Calu3 (cell line): ENCODE measurements around the gene MRPS12. TPM values are rescaled to one million over a fixed set of nuclear protein-coding genes. Genes with fewer than 3 reads are reported as not detected.
A peak's percentile ranks its signal among the peaks of the same experiment; 100 is the strongest.

Experiments used
- BruUV-seq: library from RNA; stranded (reverse); fragments of 400-500 nt; replicated peaks from 2 replicates; lab custom pipeline; 2021; lab: Mats Ljungman, UMichigan
- CTCF ChIA-PET: fragments of 300-600 bp; sonication (Branson Sonifier 250); formaldehyde crosslinking; loops from one replicate; lab custom pipeline; 2022; ENCODE audit warnings: antibody characterized with exemption; lab: Charles Lee
- DNase-seq: peaks from one replicate; pipeline ENCODE4 v3.0.0; 2022
- H3K27ac Mint-ChIP-seq: one replicate; pipeline ENCODE4 v1.8.0; 2022; ENCODE audit warnings: mixed read lengths; ENCODE audit not compliant: unreplicated experiment
- H3K27me3 Mint-ChIP-seq: one replicate; pipeline ENCODE4 v1.8.0; 2022; ENCODE audit warnings: mixed read lengths; ENCODE audit not compliant: unreplicated experiment
- H3K36me3 Mint-ChIP-seq: one replicate; pipeline ENCODE4 v1.8.0; 2022; ENCODE audit warnings: mild to moderate bottlenecking, moderate library complexity, mixed read lengths; ENCODE audit not compliant: insufficient read depth, unreplicated experiment
- H3K4me1 Mint-ChIP-seq: one replicate; pipeline ENCODE4 v1.8.0; 2022; ENCODE audit warnings: mild to moderate bottlenecking, low read depth, mixed read lengths; ENCODE audit not compliant: unreplicated experiment
- H3K4me3 Mint-ChIP-seq: one replicate; pipeline ENCODE4 v1.8.0; 2022; ENCODE audit warnings: mild to moderate bottlenecking, low read depth, moderate library complexity, mixed read lengths; ENCODE audit not compliant: unreplicated experiment
- H3K9me3 Mint-ChIP-seq: one replicate; pipeline ENCODE4 v1.8.0; 2022; ENCODE audit warnings: low read depth, mixed read lengths; ENCODE audit not compliant: unreplicated experiment
- intact Hi-C: fragments of 100-400 bp; cut with micrococcal nuclease; formaldehyde crosslinking; loops from one replicate; pipeline ENCODE4 v1.10.0; 2022; ENCODE audit not compliant: unreplicated experiment
- total RNA-seq: library from RNA; stranded (reverse); gene quantifications from 2 replicates; pipeline ENCODE4 v1.2.3, GENCODE V29; 2022
- TF ChIP-seq, protein P1 (sequence below): fragments of 200-600 bp; IDR thresholded peaks from one replicate; pipeline ENCODE4 v1.8.0; 2022; ENCODE audit warnings: antibody characterized with exemption; ENCODE audit not compliant: unreplicated experiment

Gene MRPS12
- total RNA-seq, 1 experiment from 2014 or later: 73.1 TPM

DNA sequence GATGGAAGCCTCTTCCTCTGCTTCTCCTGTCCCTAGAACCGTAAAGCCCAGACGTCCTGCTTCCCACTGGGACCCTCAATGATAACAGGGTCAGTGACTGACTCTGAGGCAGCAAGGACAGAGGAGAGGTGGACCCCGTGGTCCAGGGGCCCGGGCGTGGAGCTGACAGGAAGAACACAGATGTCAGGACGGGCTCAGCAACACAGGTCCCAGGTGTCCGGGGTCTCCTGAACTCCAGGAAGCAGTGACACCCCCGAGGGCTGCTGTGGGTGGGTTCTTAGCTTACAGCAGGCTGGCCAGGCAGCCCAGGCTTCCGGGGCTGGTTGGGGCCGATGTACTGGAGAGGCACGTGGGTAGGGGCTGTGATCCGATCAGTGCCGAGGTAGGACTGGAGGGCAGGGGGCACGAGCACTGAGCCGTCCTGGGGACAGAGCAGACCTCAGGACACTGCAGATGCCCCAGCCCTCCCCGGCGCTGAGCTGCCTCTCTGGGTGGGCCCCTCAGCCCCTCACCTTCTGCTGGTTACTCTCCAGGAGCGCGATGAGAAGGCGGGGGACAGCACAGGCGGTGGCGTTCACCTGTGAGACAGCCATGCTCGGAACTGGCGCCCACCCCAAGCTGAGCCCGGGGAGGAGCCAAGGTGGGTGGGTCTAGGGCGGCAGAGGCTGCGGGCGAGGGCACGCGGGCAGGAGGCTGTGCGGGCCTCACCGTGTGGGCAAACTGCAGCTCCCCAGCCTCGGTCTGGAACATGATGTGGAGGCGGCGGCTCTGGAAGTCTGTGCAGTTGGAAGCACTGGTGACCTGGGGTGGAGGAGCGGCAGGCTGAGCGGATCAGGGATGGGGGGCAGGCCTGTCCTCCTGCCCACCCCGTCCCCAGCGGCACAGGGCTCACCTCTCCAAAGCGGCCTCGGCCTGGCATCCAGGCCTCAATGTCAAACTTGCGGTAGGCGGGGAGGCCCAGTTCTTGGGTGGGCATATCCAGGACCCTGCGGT lies 15.1 kb upstream of the MRPS12 start:
- H3K36me3 Mint-ChIP-seq: peaks cover 6% of the 10 kb centered on the region
- no peak for DNase-seq
- H3K4me3 Mint-ChIP-seq: no peak overlapping the region
- no peaks in the 10 kb centered on the region for H3K9me3 Mint-ChIP-seq
- BruUV-seq: no TSS peak
- H3K4me1 Mint-ChIP-seq: no peaks in the 10 kb centered on the region
- TF ChIP-seq, protein P1, sequence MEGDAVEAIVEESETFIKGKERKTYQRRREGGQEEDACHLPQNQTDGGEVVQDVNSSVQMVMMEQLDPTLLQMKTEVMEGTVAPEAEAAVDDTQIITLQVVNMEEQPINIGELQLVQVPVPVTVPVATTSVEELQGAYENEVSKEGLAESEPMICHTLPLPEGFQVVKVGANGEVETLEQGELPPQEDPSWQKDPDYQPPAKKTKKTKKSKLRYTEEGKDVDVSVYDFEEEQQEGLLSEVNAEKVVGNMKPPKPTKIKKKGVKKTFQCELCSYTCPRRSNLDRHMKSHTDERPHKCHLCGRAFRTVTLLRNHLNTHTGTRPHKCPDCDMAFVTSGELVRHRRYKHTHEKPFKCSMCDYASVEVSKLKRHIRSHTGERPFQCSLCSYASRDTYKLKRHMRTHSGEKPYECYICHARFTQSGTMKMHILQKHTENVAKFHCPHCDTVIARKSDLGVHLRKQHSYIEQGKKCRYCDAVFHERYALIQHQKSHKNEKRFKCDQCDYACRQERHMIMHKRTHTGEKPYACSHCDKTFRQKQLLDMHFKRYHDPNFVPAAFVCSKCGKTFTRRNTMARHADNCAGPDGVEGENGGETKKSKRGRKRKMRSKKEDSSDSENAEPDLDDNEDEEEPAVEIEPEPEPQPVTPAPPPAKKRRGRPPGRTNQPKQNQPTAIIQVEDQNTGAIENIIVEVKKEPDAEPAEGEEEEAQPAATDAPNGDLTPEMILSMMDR: no peak
- no peaks in the 10 kb centered on the region for H3K27me3 Mint-ChIP-seq
- CTCF ChIA-PET: no interaction called here
- intact Hi-C loops: no loop called here
- H3K27ac Mint-ChIP-seq: peak overlapping the region; percentile 3

DNA sequence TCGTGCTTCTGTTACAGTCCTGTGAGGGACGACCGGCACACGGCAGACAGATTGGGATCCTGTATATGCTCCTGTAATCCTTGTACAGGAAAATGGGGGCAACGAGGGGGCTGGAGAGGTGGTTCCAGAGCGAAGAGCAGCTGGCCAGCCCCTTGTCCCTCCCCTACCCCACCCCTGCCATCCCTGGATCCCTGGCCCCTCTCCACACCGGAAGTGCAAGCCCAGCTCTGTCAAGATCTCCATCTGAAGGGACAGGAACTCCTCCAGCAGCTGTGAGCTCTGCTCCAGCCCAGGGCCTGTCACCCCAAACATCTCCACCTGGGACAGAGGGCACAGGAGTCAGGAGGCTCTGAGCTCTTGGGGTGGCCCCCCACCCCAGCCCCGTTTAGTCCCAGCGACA lies 13.2 kb upstream of the MRPS12 start:
- intact Hi-C loops: no loop called here
- BruUV-seq: no TSS peak
- H3K27ac Mint-ChIP-seq: no peak overlapping the region
- DNase-seq: no peak
- CTCF ChIA-PET: interaction anchor here (0.9 kb wide), 1 partner anchor 13 kb away, joined by 3 read pairs; the partner anchor contains the start of genes MRPS12 and SARS2
- H3K4me1 Mint-ChIP-seq: no peaks in the 10 kb centered on the region
- H3K27me3 Mint-ChIP-seq: no peaks in the 10 kb centered on the region
- peaks cover 12% of the 10 kb centered on the region for H3K36me3 Mint-ChIP-seq
- H3K4me3 Mint-ChIP-seq: no peak overlapping the region
- TF ChIP-seq, protein P1: no peak
- no peaks in the 10 kb centered on the region for H3K9me3 Mint-ChIP-seq

DNA sequence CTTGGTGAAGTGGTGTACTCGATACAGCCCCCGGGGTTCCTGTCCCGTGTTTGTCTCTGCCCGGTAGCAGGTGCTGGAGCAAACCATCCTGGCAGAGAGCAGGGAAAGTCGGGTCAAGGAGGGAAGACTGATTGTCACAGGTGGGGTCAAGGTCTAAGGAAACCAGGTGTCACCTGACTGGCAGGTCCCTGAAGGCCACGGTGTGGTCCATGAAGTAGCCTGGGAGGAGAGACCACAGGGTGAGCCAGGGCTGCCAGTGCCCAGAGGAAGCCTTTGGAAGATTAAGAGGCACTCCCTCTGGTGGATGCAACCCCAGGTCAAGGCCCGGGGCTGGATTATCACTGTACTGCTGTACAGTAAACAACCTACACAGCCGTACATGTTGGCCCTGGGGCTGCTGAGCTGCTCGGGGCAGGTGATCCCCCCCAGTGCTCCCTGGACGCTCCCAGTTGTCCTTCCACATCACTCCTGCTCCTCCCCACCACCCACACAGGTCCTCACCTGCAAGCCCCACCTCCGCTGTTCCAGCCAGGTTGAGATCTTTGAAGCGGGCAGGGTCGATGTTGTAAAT lies 12.7 kb upstream of the MRPS12 start:
- no peak overlapping the region for H3K27ac Mint-ChIP-seq
- CTCF ChIA-PET: interaction anchor here (0.9 kb wide), 1 partner anchor 13 kb away, joined by 3 read pairs; the partner anchor contains the start of genes MRPS12 and SARS2
- H3K4me1 Mint-ChIP-seq: no peaks in the 10 kb centered on the region
- no peaks in the 10 kb centered on the region for H3K9me3 Mint-ChIP-seq
- peak; percentile 36 for DNase-seq
- no peak overlapping the region for H3K4me3 Mint-ChIP-seq
- H3K36me3 Mint-ChIP-seq: peaks cover 12% of the 10 kb centered on the region
- no TSS peak for BruUV-seq
- no peaks in the 10 kb centered on the region for H3K27me3 Mint-ChIP-seq
- intact Hi-C loops: no loop called here
- TF ChIP-seq, protein P1: no peak

DNA sequence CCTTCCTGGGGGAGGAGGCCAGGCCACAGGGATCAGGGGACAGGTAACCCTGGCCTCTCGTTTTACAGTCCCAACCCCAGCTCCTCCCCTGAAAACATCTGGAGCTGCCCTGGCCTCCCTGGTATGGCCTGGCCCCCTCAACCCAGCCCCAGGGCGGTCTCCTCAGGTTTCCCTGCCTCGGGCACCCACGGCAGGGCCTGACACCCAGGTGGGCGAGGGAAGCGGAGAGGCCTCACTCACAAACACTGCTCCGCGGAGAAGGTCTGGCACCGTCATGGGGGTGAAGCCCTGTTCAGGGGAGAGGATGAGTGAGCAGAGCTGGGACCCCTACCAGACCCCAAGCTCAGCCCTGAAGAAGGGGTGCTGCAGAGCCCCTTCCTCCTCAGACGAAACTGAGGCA lies 12.2 kb upstream of the MRPS12 start:
- H3K36me3 Mint-ChIP-seq: peaks cover 11% of the 10 kb centered on the region
- H3K27ac Mint-ChIP-seq: no peak overlapping the region
- H3K4me1 Mint-ChIP-seq: no peaks in the 10 kb centered on the region

More for the DNA sequence above, 12.2 kb upstream of the MRPS12 start:
- TF ChIP-seq, protein P1: no peak
- BruUV-seq: no TSS peak
- Mint-ChIP-seq H3K4me3 (no peak overlapping the region), H3K9me3 (no peaks in the 10 kb centered on the region), H3K27me3 (no peaks in the 10 kb centered on the region)
- no peak for DNase-seq
- CTCF ChIA-PET: no interaction called here
- intact Hi-C loops: no loop called here
